ENCODE measurements around the gene PDE9A.

The PDE9A gene

DNA sequence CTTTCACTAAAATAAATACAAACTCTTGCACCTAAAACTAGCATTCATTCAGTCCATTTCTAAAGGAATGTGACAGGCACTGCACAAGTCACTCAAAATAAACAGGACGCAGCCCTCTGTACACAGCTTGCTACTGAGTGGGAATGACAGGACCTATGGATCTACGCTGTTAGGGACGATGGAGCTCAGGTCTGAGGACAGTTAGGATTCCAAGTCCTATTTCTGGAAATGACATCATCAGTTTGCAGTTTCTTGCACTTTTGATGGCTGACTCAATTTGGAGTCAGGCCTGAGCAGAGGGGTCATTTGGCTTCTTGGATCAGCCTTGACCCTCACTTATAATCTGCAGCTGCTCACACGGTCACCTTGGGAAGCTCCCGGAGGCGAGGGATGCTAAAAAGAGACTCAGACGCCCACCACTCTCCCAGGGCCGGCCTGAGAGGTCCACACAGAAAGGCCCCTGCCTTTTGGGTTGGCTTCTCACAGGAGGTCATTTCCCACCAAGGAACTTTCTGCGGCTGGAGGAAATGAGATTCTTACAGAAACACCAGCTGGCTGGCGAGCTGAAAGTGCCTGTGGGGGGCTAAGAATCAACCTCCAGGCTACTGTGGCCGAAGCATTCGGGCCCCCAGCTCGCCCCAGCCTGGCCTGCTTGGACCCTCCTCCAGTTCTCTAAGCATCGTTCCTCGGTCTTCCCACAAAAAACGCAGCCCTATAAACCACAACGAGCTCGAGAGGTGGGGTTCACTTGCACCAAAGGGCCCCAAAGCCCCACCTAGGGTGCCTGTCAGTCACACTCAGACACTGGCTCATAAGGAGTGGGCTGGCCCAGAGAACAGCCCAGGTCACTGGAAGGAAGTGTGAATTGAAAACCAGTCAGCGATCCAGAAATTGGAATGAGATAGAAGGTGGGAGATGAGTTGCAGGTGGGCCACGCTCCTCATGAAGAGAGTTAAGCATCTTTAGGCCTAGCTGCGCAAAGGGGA is 8.9 kb upstream of the PDE9A start:
- DNase-seq = no peak

DNA sequence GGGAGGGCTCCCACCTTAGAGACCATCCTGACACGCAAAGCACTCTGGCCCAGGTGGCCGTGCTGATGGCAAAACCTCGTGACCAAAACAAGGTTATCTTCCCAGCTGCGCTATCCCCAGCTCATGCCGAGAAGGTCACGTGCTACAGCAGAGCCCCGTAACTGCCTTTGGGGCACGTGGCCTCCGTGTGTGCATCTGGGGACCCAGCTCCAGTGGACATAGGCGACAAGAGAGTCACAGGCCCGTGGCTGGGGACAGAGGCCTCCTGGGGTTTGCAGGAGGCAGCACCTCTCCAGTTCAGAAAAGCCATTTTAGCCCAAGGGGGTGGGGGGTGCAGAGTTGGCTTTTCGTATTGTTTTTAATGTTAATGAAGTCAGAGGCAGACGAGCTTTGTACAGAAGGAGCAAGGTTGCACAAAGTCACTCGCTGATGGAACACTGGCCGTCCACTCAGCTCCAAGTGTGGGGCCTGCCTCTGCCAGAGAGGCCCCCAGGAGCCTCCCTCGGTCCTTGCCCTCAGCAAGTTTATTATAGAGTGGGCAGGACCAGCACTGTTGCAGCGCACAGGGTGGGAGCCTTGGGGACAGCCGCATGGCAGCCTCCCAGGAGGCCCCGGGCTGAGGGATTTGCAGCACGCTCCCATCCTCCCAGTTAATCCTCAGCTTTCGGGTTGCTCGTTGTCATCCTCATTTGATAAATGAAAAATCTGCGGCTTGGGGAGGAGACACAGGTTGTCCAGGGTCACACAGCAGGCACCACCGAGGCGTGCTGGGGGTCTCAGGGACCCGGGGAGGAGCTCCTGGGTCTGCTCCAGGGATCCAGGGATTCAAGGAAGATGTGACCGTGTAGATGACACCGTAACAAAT is 8.0 kb upstream of the PDE9A start:
- DNase-seq = no peak

DNA sequence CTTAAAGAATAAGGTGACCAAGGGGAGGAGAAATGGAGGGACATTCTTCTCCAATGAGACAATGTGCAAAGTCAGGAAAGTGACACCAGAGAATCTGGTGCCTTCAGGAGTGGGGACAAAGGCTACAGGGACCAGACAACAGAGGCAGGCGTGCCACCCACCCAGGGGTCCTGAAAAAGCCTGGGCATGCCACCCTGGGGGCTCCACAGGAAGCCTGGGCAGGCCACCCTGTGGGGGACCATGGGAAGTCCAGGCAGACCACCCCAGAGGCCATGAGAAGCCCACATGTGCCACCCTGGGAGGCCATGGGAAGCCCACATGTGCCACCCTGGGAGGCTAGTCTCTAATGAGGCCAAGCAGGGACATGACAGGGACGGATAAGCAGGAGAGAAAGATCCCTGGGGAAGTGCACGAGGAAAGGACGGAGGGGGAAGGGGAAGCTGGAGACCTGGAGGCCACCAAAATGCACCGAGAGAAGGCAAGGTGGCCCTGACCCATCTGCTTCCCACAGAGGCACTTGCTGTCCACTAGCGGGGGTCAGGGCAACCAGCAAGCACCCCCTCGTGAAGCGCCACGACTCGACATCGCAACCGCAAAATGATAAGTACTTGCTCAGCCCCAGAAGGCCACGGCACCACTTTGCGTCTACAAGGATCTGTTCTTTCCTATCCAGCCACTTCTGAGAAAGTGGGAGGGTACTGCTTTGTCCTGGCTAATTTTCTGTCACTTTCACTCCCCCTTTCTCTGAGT is 7.2 kb upstream of the PDE9A start:
- DNase-seq = no peak

DNA sequence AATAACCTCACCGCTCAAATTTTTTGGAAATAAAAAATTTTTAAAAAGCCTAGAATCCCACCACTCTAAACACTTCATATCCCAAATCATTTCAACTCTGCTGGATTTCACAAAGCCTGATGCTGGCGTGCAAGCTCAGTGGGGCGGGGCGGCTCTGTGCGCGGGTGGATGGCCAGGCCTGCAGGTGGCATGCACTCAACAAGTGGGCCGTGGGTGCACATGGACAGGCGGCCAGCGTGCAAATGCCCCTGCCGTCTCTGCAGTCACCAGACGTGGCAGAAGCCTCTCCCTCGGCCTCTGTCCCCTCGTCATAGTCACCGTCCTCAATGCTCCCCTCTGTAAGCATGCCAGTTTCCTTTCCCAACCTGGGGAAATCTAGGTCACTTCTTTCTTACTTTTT is 6.6 kb upstream of the PDE9A start:
- no peak for DNase-seq

DNA sequence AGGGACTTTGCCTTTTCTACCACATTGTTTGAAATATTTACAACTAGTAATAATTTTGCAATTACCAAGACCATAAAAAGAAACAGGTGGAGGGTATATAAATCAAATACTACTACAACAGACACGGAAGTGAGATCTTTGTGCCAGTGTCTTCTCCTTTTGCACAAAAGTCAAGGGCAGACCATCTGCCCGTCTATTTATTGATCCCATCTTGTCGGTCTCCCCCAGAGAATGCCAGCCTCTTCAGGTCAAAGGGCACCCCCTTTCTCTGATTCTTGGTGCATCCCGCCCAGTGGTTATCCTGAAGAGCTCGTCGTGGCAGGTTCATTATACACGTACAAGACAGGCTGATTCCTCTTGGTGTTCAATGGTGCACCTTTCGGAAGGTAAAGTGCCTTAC is 4.8 kb upstream of the PDE9A start:
- no peak for DNase-seq

DNA sequence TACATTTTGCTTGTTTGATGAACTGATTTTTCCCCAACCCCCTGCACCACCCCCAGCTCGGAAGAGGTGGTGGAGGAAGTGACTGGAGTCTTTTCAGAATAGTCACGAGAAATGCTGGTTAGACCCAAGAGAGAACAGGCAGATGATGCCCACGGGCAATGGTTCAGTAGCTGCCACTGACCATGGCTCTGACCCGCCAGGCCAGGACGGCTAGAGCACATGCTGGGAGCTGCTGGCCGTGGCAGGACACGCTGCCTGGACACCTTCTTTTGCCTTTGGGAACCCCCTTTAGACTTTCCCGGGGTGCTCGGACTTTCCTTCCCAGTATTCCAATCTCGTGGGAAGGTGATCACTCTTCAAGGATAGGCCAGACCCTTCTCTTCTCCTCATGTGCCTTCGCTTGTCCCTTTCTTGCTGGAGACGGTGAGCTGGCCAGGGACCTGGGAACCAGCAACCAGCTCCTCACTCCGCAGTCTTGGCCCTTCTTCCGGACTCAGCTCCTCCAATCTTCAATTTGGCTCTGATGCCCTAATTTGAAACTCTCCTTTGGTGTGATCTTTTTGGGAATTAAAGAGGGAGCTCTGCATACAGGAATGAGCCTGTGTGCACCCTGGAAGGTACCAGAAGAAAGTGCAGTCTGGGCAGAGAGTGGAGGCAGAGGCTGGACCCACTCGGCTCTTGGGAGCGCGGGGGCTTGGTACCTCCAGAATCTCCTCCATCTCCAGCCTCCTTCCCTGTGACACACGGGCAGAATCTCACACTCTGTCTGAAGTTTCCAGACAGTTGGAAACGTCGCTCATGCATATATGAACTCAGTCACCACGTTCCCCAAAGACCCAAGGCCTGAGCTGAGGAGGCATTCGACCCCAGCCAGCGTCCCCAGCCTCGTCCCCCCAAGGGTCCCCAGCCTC is 4.0 kb upstream of the PDE9A start:
- DNase-seq = no peak

DNA sequence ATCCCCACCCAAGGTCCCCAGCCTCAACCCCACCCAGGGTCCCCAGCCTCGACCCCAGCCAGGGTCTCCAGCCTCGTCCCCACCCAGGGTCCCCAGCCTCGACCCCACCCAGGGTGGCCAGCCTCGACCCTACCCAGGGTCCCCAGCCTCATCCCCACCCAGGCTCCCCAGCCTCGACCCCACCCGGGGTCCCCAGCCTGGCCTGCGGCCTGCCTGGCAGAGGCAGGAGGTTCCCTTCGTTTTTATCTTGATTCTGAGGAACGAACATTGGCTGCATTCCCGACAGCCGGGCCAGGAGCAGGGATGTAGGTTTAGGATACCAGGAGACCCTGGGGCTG is 3.4 kb upstream of the PDE9A start:
- no peak for DNase-seq

DNA sequence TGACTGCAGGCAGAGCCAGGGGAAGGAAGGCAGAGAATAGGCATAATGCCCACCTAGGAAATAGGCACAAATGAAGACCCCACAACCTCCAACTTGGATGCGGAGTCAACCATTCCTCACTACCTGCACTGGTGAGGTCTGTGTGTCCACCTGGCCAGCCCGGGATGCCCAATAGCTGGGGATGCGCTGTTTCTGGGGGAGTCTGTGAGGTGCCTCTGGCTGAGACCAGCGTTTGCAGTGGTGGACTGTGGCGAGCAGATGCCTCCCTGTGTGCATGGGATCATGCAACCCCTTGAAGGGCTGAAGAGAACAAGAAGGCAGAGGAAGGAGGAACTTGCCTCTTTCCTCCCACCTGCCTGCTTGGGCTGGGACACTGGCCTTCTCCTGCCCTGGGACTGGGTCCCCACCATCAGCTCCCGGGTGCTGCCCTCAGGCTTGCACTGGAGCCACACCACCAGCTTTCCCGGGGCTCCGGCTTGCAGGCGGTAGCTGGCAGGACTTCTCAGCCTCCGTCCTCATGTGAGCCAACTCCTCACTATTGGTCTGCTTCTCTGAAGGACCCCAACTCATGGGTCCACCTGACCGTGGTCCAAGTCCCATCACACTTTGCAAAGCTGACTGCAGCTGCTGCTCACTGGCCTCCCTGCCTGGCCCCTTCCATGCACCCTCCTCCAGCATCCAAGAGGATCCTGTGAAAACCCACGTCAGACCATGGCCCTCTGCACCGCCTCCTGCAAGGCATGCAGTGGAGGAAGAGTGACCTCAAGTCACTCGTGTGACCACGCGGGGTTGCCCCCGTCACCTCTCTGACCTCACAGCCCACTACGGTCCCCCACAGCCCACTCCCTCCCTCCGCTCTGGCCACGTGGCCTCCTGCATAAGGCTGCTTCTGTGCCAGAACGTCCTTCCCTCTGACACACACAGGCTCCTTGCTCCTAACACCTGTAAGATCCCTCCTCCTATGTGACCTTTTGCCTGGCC is 2.7 kb upstream of the PDE9A start:
- DNase-seq = no peak

DNA sequence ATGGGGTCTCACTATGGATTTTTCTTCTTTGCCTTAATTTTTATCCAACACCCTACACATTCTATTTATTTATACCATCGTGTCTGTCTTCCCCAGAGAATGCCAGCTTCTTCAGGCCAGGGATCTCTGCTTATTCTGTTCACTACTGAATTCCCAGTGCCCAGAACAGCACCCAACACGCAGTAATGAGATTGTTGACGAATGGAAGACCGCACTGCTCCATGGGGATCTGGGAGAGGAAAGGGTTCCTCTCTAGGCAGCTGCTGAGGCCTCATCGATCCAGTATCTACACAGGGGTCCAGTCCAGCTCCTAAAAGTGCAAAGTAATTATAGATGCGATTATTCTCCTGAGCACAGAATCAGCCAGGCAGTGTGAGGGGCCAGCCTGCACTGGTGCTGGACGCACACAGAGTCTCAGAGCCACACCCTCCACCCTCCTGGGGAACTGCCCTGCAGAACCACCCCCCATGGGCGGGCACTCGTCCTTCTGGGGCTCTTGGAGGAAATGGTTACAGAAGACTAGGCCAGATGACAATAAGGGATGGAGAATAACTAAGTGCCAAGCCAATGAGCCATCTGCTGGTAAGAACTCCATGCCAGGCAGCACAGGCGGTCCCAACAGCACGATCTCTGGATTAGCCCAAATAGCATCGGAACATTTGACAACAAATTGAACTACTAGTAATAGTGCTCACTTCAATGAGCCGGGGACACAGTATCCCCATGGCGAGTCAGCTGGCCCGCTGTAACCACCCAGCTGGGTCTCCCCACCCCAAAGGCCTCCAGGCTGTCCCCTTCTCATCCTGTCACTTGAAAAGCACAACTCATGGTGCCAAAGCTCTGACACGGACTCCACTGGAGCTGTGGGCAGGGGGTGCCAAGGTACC is 1.7 kb upstream of the PDE9A start:
- DNase-seq = no peak

DNA sequence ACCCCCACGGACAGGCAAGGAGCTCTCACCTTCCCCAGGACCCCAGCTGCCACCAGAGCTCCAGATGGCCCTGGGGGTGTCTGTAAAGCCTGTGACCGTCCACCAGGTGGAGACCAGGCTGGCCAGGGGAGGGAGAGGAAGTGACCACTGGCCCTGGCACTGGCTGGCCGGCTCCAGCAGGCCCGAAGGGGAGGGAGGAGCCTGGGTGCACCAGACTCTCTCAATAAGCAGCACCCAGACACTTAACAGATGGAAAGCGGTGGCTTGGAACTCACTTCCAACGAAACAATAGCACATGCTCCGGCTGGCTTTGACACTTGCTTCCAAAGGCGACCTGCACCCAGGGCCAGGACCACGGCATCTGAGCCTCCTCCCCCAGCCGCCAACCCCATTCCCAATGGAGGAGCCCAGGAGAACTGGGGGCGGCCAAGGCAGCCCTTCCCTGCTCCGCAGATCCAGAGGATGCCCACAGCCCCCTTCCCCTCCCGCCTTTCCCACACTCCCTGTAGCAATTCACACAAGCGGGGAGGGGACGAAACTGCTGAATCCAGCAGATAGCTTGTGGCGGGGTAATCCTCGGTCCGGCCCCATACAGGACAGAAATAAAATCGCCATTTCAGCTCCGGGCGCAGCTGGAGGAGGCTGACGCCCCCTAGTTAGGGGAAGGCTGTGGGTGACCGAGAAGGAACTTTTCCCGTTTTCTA is 742 bp upstream of the PDE9A start:
- DNase-seq = no peak

DNA sequence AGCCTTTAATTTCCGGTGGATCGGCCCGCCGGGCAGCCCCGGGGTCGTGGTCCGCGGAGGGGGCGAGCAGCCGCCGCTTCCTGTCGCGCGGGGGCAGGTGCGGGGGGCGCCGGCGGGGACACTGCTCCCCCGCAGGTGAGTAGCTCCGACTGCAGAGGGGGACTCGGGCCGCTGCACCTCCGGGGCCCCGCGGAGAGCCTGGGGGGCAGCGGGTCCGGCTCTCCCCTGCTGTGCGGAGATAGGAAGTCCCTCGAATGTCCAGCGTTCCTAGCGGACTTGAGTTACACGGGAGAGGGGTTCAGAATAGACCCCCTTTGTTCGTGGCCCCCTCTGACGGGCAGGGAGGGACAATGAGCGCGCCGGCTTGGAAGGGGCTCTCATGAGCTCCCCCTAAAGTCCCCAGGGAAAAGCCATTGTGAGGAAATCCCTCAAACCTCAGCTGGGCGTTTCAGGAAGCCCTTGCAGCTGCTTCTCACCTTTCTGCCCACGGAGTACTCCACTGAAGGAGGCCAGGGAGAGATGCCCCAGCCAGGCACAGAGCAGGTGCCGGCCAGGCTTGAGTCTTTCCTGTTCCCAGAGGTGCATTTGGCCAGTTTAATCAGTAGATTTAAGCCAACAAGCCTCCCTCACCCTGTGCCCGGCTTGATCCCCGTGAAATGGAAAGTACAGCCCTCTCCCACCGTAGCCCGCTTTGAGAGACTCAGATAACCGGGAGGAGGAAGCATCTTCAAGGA is 925 bp downstream of the PDE9A start:
- DNase-seq = peak; percentile 36

DNA sequence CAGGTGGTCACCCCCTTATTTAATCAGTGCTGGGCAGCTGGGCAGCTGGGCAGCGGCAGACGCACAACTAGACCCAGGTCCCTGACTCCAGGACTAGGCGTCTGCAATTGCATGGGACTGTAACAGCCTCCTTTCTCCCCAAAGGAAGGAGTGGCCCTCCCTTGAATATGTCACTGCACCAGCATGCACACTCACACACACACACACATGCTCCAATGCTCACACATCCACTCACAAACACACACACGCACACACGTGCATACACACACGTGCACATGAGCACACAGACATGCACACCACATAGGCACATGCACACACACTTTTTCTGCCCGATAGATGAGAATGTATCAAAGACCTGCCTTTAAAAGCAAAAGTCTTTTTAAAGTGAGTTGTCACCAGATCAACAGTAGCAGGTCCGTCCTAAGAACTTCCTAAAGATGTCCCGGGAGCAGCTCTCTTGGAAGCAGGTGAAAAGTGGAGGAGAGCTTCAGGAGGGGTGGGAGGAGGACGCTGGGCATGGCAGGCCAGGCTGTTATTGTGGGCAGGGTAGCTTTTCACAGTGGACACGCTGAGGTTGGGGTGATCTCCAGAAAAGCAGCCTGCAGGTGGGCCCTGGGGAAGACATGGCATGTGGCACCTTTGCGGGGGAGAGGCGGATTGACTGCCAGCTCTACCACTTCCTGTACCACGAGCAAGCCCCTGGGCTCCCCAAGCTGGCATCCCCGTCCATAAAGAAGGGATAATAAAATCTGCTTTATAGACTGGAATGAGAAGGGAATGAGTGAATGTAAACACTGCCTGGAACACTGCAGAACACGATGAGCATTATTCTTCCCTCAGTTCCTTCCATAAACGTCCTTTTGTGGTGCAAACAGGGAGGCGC is 1.7 kb downstream of the PDE9A start:
- DNase-seq = peak; percentile 36

DNA sequence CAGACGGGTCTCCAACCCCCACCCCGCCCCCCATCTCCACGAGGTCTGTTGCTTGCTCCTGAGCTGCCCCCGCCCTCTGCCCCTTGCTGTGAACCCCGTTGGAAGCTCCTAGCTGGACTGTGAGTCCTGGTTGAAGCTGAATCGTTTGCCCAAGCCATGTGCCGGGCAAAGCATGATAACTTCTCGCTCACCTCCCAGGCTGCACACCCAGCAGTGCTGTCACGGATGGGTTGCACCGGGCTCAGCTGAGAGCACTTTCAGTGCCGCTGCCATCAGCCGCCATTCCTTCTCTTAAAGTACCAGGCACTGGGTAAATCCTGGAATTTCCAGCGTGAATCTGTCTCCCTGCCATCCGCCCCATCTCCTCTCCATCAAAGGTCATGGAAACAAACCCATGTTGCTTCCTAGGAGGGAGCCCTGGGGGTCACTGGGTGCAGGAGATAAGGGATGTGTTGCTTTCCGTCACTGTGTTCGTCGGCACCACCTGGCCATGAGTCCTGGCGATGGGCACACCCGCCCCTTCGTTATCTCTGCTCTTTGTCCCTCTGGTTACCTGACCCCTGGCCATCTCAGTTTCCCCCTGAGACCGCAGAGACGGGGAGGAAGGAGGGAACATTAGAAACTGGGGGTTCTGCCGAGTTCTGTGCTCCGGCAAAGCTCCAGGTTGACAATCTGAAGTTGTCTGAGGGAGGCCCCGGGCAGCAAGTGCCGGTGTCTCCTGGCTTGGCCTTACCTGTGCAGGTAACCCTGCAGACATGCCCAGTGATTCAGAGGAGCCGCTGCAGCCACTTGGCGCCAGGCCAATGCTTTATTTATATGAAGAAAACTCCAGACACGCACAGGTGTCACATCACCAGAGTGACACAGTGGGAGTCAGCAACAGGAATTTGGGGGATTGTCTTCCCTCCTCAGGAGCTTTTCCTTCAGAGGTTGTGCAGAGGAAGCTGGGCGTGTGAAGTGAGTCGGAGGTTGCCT is 2.7 kb downstream of the PDE9A start:
- no peak for DNase-seq

DNA sequence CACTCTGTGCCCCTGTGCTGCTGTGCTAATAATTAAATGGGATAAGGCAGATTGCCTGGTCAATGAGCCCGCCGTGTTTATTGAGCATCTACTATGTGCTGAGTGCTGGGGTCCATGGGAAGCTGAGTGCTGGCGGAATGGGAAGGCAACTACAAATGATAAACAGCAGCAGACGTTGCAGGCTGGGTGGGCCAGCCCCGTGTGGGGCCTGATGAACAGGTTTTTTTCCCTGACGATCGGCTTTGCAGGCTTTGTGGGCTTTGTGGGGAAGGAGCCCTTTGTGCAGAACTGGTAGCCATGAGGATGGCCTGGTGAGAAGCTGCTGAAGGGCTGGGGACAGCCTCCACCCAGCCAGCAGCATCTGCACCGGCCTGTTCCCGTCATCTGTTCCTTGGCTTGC is 3.5 kb downstream of the PDE9A start:
- no peak for DNase-seq

DNA sequence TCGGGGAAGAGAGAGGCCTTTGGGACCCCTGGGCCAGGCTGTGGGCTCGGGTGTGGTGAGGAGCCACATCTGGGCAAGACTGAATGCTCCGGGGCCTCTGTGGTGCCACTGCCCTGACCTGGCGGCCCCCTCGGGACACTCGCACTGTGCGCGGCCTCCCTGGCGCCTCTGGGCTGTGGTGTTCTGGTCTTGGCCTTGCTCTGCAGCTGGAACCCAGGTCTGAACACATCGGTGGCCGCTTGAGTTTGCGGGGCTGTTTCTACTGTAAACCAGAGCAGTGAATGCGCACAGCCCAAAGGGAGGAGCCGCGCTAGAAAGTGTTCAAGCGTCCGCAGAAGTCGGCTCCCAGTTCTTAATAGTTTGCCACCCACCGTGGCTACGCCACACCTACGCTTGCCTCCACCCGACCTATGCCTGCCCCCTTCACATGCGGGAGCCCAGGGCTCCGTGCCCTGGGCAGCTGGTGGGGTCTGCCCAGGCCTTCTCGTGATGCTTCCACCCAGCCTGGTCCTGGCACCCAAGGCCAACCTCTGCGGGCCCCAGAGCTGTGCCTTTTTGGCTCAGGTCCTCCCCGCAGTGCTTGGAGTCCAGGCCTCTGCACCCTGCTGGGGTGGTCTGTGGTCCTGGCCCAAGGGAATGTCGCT is 4.4 kb downstream of the PDE9A start:
- DNase-seq = no peak
